HL-60 (cell line): Measurements from ENCODE around the gene SIX5.

Source experiments
- GABPA ChIP-seq: IDR thresholded peaks from 2 replicates; pipeline ENCODE4 v1.6.1; 2012; ENCODE audit warnings: low read depth
- TF ChIP-seq, protein P1 (sequence below): IDR thresholded peaks from one replicate; pipeline ENCODE4 v1.5.1; 2011; ENCODE audit warnings: low read length, control low read depth, inconsistent platforms; ENCODE audit not compliant: insufficient read depth

- no peak for TF ChIP-seq GABPA
- TF ChIP-seq, protein P1, sequence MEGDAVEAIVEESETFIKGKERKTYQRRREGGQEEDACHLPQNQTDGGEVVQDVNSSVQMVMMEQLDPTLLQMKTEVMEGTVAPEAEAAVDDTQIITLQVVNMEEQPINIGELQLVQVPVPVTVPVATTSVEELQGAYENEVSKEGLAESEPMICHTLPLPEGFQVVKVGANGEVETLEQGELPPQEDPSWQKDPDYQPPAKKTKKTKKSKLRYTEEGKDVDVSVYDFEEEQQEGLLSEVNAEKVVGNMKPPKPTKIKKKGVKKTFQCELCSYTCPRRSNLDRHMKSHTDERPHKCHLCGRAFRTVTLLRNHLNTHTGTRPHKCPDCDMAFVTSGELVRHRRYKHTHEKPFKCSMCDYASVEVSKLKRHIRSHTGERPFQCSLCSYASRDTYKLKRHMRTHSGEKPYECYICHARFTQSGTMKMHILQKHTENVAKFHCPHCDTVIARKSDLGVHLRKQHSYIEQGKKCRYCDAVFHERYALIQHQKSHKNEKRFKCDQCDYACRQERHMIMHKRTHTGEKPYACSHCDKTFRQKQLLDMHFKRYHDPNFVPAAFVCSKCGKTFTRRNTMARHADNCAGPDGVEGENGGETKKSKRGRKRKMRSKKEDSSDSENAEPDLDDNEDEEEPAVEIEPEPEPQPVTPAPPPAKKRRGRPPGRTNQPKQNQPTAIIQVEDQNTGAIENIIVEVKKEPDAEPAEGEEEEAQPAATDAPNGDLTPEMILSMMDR, result no peak
These were observed 17.5 kb upstream of the SIX5 start for GRCh38 chr19:45786533-45786894.
